ENCODE results near the gene FEM1C.

- no peak for TF ChIP-seq EZH2phosphoT487 (IDR thresholded peaks at IDR 0.05; ENCODE audit: low read depth)
- TF ChIP-seq CTCF (IDR thresholded peaks at IDR 0.05; ENCODE audit: low read depth, low read length), result no peak
These were observed 32.8 kb upstream of the FEM1C start for GRCh38 chr5:115577329-115577728.

All from OCI-LY3 (cell line).